Keratinocyte (primary cell): ENCODE results near the gene C1QC. TPM values are rescaled to one million over a fixed set of nuclear protein-coding genes. Genes with fewer than 3 reads are reported as not detected.

ENCODE experiments used
- DNase-seq: peaks from one replicate; pipeline ENCODE4 v3.0.0-alpha.2; 2011; ENCODE audit warnings: low read depth, missing footprints, low spot score
- FAIRE-seq: peaks from 2 replicates; lab custom pipeline; 2011; peaks lifted over from hg19 to GRCh38; lab: Jason Lieb, UNC
- H2AFZ ChIP-seq: 2 replicates; pipeline ENCODE4 v1.6.0; 2012; ENCODE audit warnings: low read length, control low read depth, inconsistent platforms; ENCODE audit not compliant: control insufficient read depth
- H3K27ac ChIP-seq: 2 replicates; pipeline ENCODE4 v1.5.1; 2011; ENCODE audit warnings: low read length; ENCODE audit not compliant: control insufficient read depth, insufficient read depth
- H3K27me3 ChIP-seq: 3 replicates; pipeline ENCODE4 v1.6.0; 2011; ENCODE audit warnings: low read length; ENCODE audit not compliant: control insufficient read depth, insufficient read depth; ENCODE audit errors: extremely low read depth
- H3K36me3 ChIP-seq, 2 experiments: 2 replicates in 1 of 2; 3 replicates in 1 of 2; pipeline ENCODE4 v1.5.1; 2011; ENCODE audit warnings: low read length in 2 of 2, mild to moderate bottlenecking in 1 of 2; ENCODE audit not compliant: control insufficient read depth in 2 of 2, insufficient read depth in 2 of 2; ENCODE audit errors: extremely low read depth in 1 of 2
- H3K4me1 ChIP-seq: 3 replicates; pipeline ENCODE4 v1.5.1; 2011; ENCODE audit warnings: low read length; ENCODE audit not compliant: control insufficient read depth, insufficient read depth; ENCODE audit errors: extremely low read depth
- H3K4me2 ChIP-seq: 3 replicates; pipeline ENCODE4 v1.6.0; 2011; ENCODE audit warnings: low read depth, low read length; ENCODE audit not compliant: control insufficient read depth, insufficient read depth; ENCODE audit errors: extremely low read depth
- H3K4me3 ChIP-seq, 3 experiments: fragments of 200-600 bp in 1 of 3; sonication (generic) in 1 of 3; 2 replicates in 2 of 3; 3 replicates in 1 of 3; pipeline ENCODE4 v1.5.1; 2011 to 2016; ENCODE audit warnings: low read length in 3 of 3, mild to moderate bottlenecking in 3 of 3, control low read depth in 2 of 3, inconsistent platforms in 1 of 3, low read depth in 1 of 3, mixed read lengths in 1 of 3, mixed run types in 1 of 3, moderate library complexity in 1 of 3; ENCODE audit not compliant: control insufficient read depth in 2 of 3, insufficient read depth in 2 of 3; ENCODE audit errors: extremely low read depth in 1 of 3
- H3K79me2 ChIP-seq: 2 replicates; pipeline ENCODE4 v1.6.0; 2012; ENCODE audit warnings: low read length; ENCODE audit not compliant: control insufficient read depth, insufficient read depth
- H3K9ac ChIP-seq: 3 replicates; pipeline ENCODE4 v1.6.0; 2011; ENCODE audit warnings: low read length; ENCODE audit not compliant: control insufficient read depth, insufficient read depth; ENCODE audit errors: extremely low read depth
- H3K9me1 ChIP-seq: 3 replicates; pipeline ENCODE4 v1.6.0; 2011; ENCODE audit warnings: low read length; ENCODE audit not compliant: control insufficient read depth, insufficient read depth; ENCODE audit errors: extremely low read depth
- H3K9me3 ChIP-seq: 2 replicates; pipeline ENCODE4 v1.5.1; 2012; ENCODE audit warnings: low read depth, low read length; ENCODE audit not compliant: control insufficient read depth
- H4K20me1 ChIP-seq: 3 replicates; pipeline ENCODE4 v1.6.0; 2011; ENCODE audit warnings: low read length; ENCODE audit not compliant: control insufficient read depth, insufficient read depth; ENCODE audit errors: extremely low read depth
- CTCF ChIP-seq, 3 experiments: IDR thresholded peaks in 1 of 3; conservative IDR thresholded peaks in 1 of 3; optimal IDR thresholded peaks in 1 of 3; 2 replicates in 2 of 3; 3 replicates in 1 of 3; pipeline versions ENCODE3 to v1.5.1; 2011; ENCODE audit warnings: low read length in 3 of 3, mild to moderate bottlenecking in 3 of 3, moderate library complexity in 2 of 3, control low read depth in 1 of 3, inconsistent platforms in 1 of 3; ENCODE audit not compliant: insufficient read depth in 2 of 3; ENCODE audit errors: extremely low read depth in 1 of 3
- EZH2 ChIP-seq: IDR thresholded peaks from one replicate; pipeline ENCODE4 v1.6.1; 2012; ENCODE audit warnings: inconsistent platforms, mild to moderate bottlenecking, low read length, moderate library complexity
- dilution Hi-C: fragments of 300-500 bp; cut with MboI; formaldehyde crosslinking; loops from one replicate; pipeline ENCODE4 v1.7.0; 2020; ENCODE audit warnings: low sequenced_read_pairs; ENCODE audit not compliant: extremely low pct_ligation_motif_present
- polyA plus RNA-seq, 5 experiments: library from polyadenylated mRNA; depleted of rRNA in 3 of 5; stranded (reverse) in 3 of 5; stranded (forward) in 1 of 5; unstranded in 1 of 5; fragments of >200 nt; gene quantifications; 1 replicate in 1 of 5; 2 replicates in 3 of 5; 3 replicates in 1 of 5; pipeline versions ENCODE4 v1.2.1 to v1.2.3, GENCODE V29; 2011 to 2012; ENCODE audit warnings: missing spikeins in 2 of 5, low read depth in 1 of 5, low replicate concordance in 1 of 5

Gene C1QC
- polyA plus RNA-seq, 1 donor (not counting 4 experiments of a cell fraction or from before 2014, with no cell fraction given), result not detected

- no peak for DNase-seq
- dilution Hi-C loops, result no loop called here
- peaks cover 24% of the 10 kb centered on the region for H3K27me3 ChIP-seq
Observed at GRCh38 chr1:22600071-22600816, 43.2 kb upstream of the C1QC start.

GRCh38 chr1:22600817-22601605 is 42.4 kb upstream of the C1QC start:
- Histone ChIP-seq H3K36me3 (no peaks in the 10 kb centered on the region), H3K4me1 (no peaks in the 10 kb centered on the region), H3K9me1 (no peaks in the 10 kb centered on the region), H2AFZ (no peak overlapping the region), H3K9me3 (no peaks in the 10 kb centered on the region), H3K27me3 (peaks cover 22% of the 10 kb centered on the region), H3K4me2 (no peak overlapping the region), H4K20me1 (no peaks in the 10 kb centered on the region), H3K9ac (no peak overlapping the region), H3K27ac (no peak overlapping the region), H3K4me3 (no peak overlapping the region), H3K79me2 (no peaks in the 10 kb centered on the region)
- TF ChIP-seq CTCF (optimal IDR thresholded peaks at IDR 0.05 in 1 of 3, IDR thresholded peaks at IDR 0.05 in 1 of 3, conservative IDR thresholded peaks at IDR 0.05 in 1 of 3; ENCODE audit: extremely low read depth in 1 of 3, insufficient read depth in 2 of 3, low read length in 3 of 3) (no peak), EZH2 (no peak)
- dilution Hi-C loops, result no loop called here
- no peak for FAIRE-seq
- DNase-seq, result no peak

More at GRCh38 chr1:22600071-22600816, 43.2 kb upstream of the C1QC start:
- no peak for TF ChIP-seq EZH2
- no peak for TF ChIP-seq CTCF (optimal IDR thresholded peaks at IDR 0.05 in 1 of 3, IDR thresholded peaks at IDR 0.05 in 1 of 3, conservative IDR thresholded peaks at IDR 0.05 in 1 of 3; ENCODE audit: extremely low read depth in 1 of 3, insufficient read depth in 2 of 3, low read length in 3 of 3)
- no peaks in the 10 kb centered on the region for H3K79me2 ChIP-seq
- no peaks in the 10 kb centered on the region for H3K36me3 ChIP-seq
- no peak overlapping the region for H3K4me2 ChIP-seq
- H3K9me1 ChIP-seq, result no peaks in the 10 kb centered on the region
- H3K4me3 ChIP-seq, result no peak overlapping the region
- FAIRE-seq, result no peak
- H3K9ac ChIP-seq, result no peak overlapping the region
- H3K4me1 ChIP-seq, result no peaks in the 10 kb centered on the region
- H3K9me3 ChIP-seq, result no peaks in the 10 kb centered on the region
- no peak overlapping the region for H3K27ac ChIP-seq
- H4K20me1 ChIP-seq, result no peaks in the 10 kb centered on the region
- no peak overlapping the region for H2AFZ ChIP-seq
